Suprapubic skin (tissue), 3 donors: ENCODE measurements around the gene MTSS2.

Experiments used
- POLR2A ChIP-seq, 2 donors: fragments of 450-650 bp; IDR thresholded peaks; one replicate each; pipeline ENCODE4 v1.6.1; 2017; ENCODE audit warnings: antibody characterized with exemption in 2 of 2, mild to moderate bottlenecking in 2 of 2, moderate library complexity in 2 of 2
- TF ChIP-seq, protein P1 (sequence below), 2 donors: fragments of 200-600 bp in 1 of 2; fragments of 450-650 bp in 1 of 2; sonication (generic) in 1 of 2; IDR thresholded peaks; one replicate each; pipeline ENCODE4 v1.5.1; 2016 to 2019; ENCODE audit warnings: antibody characterized with exemption in 2 of 2, mild to moderate bottlenecking in 1 of 2, moderate library complexity in 1 of 2

DNA sequence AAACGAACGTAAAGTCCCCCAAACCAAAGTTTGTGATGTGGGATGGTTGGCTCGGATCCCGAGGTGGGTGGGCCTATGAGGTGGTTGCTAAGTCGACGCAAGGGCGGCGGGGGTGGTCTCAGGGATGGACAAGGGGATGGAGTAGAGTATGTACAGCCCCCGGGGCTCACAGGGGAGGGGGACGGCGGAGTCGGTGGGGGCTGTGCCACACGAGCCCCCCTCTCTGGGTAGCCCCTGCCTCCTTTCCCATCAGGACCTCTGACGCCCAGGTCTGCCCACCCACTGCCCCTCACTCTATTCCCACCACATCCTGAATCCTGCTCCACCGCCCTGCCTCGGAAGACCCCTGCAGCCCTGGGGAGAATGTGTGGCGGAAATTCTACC, 24.3 kb downstream of the MTSS2 start:
- TF ChIP-seq POLR2A (IDR thresholded peaks at IDR 0.05) = no peak
- TF ChIP-seq, protein P1, sequence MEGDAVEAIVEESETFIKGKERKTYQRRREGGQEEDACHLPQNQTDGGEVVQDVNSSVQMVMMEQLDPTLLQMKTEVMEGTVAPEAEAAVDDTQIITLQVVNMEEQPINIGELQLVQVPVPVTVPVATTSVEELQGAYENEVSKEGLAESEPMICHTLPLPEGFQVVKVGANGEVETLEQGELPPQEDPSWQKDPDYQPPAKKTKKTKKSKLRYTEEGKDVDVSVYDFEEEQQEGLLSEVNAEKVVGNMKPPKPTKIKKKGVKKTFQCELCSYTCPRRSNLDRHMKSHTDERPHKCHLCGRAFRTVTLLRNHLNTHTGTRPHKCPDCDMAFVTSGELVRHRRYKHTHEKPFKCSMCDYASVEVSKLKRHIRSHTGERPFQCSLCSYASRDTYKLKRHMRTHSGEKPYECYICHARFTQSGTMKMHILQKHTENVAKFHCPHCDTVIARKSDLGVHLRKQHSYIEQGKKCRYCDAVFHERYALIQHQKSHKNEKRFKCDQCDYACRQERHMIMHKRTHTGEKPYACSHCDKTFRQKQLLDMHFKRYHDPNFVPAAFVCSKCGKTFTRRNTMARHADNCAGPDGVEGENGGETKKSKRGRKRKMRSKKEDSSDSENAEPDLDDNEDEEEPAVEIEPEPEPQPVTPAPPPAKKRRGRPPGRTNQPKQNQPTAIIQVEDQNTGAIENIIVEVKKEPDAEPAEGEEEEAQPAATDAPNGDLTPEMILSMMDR (IDR thresholded peaks at IDR 0.05) = no peak
